Astrocyte of the cerebellum (primary cell): ENCODE data around the gene SAMD8.
"Not testable (repeated sequence)": the region's sequence is repeated elsewhere in the genome, so short reads cannot be mapped to it uniquely, and the experiment has no call there.

Experiments used
- DNase-seq: peaks from one replicate; pipeline ENCODE4 v3.0.0-alpha.2; 2011; ENCODE audit warnings: low read depth
- H3K4me3 ChIP-seq: 2 replicates; pipeline ENCODE4 v1.5.1; 2011; ENCODE audit warnings: mild to moderate bottlenecking, low read depth, low read length, moderate library complexity
- CTCF ChIP-seq: IDR thresholded peaks from 2 replicates; pipeline ENCODE4 v1.5.1; 2012; ENCODE audit warnings: low read length, low read depth, moderate library complexity, mild to moderate bottlenecking; ENCODE audit errors: missing control alignments
- in situ Hi-C: cut with HindIII; loops from 2 replicates; pipeline ENCODE4 v1.10.0; 2017; ENCODE audit warnings: low sequenced_read_pairs

SAMD8 gene

GRCh38 chr10:75176046-75176445 lies 64.6 kb downstream of the SAMD8 start:
- no peak for TF ChIP-seq CTCF
- DNase-seq, result no peak
- no peak overlapping the region for H3K4me3 ChIP-seq
- in situ Hi-C loops, result no loop called here

DNA sequence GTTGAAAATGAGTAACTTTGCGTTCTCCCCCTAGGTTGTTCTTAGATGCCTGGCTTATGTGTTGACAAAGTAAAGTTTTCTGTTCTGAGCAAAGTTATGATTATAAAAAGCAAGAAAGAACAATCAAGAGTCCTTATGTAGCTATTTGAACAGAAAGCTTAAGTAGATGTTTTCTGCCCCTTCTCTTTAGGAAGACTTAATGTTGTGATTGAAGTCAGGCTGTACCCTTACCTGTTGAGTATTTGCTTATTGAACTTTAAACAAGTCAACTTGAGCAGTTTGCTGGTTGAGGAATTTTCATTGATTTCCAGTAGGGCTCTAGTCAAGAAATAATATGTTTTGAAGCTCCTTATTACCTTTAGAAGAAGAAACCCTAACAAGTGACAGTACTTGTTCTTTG lies 65.3 kb downstream of the SAMD8 start:
- no peak for TF ChIP-seq CTCF
- H3K4me3 ChIP-seq, result no peak overlapping the region
- DNase-seq, result no peak
- in situ Hi-C loops, result no loop called here

DNA sequence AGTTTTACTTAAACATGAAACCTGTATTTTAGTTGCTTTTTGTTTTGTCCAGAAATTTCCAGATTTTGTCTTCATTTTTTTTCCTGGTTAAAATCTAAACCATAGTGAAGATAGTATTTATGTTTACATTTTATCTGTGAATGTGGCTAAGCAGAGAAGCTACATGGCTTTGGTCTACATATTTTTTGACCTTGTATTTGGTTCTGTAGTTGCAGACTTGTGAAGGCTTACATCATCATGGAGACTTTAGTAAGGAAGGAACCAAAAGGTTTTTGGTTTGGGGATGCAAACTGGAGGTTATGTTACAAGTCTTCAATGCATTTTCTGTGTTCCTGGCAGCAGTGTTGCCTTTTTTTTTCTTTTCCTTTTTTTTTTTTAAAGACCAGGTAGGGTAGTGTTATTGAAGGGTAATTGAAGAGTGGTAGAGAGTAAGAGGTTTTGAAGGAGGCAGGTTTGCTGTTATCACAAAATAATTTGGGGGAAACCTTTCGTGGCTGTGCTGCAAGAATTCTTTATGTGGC lies 68.3 kb downstream of the SAMD8 start:
- in situ Hi-C loops, result no loop called here
- DNase-seq, result no peak
- no peak for TF ChIP-seq CTCF
- H3K4me3 ChIP-seq, result no peak overlapping the region

DNA sequence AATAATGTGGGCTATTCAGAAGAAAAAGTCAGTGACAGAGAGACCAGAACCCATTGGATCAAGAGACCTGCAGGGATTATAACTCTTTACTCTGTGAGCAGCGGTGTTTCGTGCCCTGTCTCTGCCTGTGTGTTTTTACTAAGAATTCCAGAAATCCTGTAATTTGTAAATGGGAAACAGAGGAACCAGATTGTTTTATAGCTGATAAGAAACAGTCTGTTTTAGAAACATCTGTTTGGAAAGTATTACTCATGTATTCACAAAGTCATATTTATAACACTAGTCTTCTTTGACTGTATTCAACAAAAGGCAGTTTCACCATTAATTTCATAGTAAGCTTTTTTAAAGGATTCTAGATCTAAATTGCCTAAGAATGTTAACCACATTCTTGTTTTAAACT lies 69.1 kb downstream of the SAMD8 start:
- no peak for TF ChIP-seq CTCF
- in situ Hi-C loops, result no loop called here
- DNase-seq, result no peak
- H3K4me3 ChIP-seq, result no peak overlapping the region

DNA sequence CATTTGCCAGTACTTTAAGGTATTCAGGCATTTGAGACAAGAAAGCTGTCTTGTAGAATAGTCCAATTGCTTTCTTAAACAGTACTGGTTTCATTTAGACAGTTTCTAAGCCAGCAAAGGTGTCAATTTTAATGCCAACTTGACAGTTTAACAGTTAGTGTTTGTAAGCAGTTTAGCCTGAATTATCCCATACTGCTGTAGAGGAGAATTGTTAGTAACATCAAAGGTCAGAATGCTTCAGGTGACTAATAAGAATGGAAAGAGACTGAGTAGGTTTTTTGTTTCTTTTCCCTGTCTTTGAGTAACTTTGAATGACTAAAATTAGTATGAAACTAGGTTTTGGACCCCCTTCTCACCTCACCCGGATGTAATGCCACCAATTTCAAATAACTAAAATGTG lies 69.6 kb downstream of the SAMD8 start:
- in situ Hi-C loops, result no loop called here
- no peak for DNase-seq
- no peak overlapping the region for H3K4me3 ChIP-seq
- TF ChIP-seq CTCF, result no peak

DNA sequence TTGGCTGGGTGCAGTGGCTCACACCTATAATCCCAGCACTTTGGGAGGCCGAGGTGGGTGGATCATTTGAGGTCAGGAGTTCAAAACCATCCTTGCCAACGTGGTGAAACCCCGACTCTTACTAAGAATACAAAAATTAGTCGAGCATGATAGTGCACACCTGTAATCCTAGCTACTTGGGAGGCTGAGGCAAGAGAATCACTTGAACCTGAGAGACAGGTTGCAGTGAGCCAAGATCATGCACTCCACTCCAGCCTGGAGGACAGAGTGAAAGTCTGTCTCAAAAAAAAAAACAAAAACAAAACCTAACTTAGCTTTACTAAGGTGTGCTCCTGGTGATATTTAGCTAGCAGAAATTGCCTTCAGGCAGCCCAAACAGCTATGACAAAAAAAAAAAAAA lies 74.9 kb downstream of the SAMD8 start:
- H3K4me3 ChIP-seq, result no peak overlapping the region
- in situ Hi-C loops, result no loop called here
- no peak for TF ChIP-seq CTCF
- no peak for DNase-seq

GRCh38 chr10:75187961-75188426 lies 76.5 kb downstream of the SAMD8 start:
- peak; percentile 44 for DNase-seq
- peak; percentile 81 for TF ChIP-seq CTCF
- in situ Hi-C loops, result no loop called here
- no peak overlapping the region for H3K4me3 ChIP-seq

GRCh38 chr10:75188522-75188921 lies 77.1 kb downstream of the SAMD8 start:
- DNase-seq, in situ Hi-C loops, H3K4me3 ChIP-seq: not testable (repeated sequence)
